ENCODE measurements around the gene PRPF4.

Gene PRPF4

GRCh38 chr9:113298924-113299770 lies 23.7 kb downstream of the PRPF4 start:
- TF ChIP-seq POLR2AphosphoS5 (IDR thresholded peaks at IDR 0.05; ENCODE audit: low read depth, low read length) (no peak), FOXP2 (optimal IDR thresholded peaks at IDR 0.05; ENCODE audit: borderline replicate concordance, extremely low read depth, extremely low read length, insufficient read depth) (no peak), SIN3A (IDR thresholded peaks at IDR 0.05; ENCODE audit: borderline replicate concordance, insufficient read depth, low read length) (no peak), TAF1 (IDR thresholded peaks at IDR 0.05; ENCODE audit: borderline replicate concordance, insufficient read depth, low read length) (no peak)
- TF ChIP-seq, protein P1, sequence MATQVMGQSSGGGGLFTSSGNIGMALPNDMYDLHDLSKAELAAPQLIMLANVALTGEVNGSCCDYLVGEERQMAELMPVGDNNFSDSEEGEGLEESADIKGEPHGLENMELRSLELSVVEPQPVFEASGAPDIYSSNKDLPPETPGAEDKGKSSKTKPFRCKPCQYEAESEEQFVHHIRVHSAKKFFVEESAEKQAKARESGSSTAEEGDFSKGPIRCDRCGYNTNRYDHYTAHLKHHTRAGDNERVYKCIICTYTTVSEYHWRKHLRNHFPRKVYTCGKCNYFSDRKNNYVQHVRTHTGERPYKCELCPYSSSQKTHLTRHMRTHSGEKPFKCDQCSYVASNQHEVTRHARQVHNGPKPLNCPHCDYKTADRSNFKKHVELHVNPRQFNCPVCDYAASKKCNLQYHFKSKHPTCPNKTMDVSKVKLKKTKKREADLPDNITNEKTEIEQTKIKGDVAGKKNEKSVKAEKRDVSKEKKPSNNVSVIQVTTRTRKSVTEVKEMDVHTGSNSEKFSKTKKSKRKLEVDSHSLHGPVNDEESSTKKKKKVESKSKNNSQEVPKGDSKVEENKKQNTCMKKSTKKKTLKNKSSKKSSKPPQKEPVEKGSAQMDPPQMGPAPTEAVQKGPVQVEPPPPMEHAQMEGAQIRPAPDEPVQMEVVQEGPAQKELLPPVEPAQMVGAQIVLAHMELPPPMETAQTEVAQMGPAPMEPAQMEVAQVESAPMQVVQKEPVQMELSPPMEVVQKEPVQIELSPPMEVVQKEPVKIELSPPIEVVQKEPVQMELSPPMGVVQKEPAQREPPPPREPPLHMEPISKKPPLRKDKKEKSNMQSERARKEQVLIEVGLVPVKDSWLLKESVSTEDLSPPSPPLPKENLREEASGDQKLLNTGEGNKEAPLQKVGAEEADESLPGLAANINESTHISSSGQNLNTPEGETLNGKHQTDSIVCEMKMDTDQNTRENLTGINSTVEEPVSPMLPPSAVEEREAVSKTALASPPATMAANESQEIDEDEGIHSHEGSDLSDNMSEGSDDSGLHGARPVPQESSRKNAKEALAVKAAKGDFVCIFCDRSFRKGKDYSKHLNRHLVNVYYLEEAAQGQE (IDR thresholded peaks at IDR 0.05; ENCODE audit: insufficient read depth in 1 of 2, low read depth in 2 of 2, low read length in 2 of 2): no peak

- TF ChIP-seq SIN3A (IDR thresholded peaks at IDR 0.05; ENCODE audit: borderline replicate concordance, insufficient read depth, low read length) (no peak), FOXP2 (optimal IDR thresholded peaks at IDR 0.05; ENCODE audit: borderline replicate concordance, extremely low read depth, extremely low read length, insufficient read depth) (no peak), POLR2AphosphoS5 (IDR thresholded peaks at IDR 0.05; ENCODE audit: low read depth, low read length) (no peak), TAF1 (IDR thresholded peaks at IDR 0.05; ENCODE audit: borderline replicate concordance, insufficient read depth, low read length) (no peak)
Measured at GRCh38 chr9:113299800-113300292, 24.4 kb downstream of the PRPF4 start.

DNA sequence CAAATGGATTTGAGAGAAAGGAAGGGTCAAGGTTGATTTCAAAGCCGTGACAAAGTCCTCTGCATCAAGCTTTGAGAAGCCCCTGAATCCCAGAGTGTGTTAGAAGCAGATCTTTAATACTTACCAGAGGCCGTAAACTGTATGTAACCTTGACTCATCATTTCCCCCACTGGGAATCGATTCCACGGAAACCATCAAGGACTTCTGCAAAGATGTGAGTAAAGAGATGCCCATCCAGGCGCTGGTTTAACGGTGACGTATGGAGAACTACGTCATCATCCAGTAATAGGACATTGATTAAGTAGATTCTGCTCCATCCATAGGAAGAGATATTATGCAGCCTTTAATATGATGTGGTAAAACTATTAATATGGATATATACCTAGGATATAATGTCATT lies 26.1 kb downstream of the PRPF4 start:
- TF ChIP-seq, protein P1 (IDR thresholded peaks at IDR 0.05; ENCODE audit: insufficient read depth in 1 of 2, low read depth in 2 of 2, low read length in 2 of 2): no peak
- TF ChIP-seq FOXP2 (optimal IDR thresholded peaks at IDR 0.05; ENCODE audit: borderline replicate concordance, extremely low read depth, extremely low read length, insufficient read depth) (no peak), SIN3A (IDR thresholded peaks at IDR 0.05; ENCODE audit: borderline replicate concordance, insufficient read depth, low read length) (no peak), POLR2AphosphoS5 (IDR thresholded peaks at IDR 0.05; ENCODE audit: low read depth, low read length) (no peak), TAF1 (IDR thresholded peaks at IDR 0.05; ENCODE audit: borderline replicate concordance, insufficient read depth, low read length) (no peak)

DNA sequence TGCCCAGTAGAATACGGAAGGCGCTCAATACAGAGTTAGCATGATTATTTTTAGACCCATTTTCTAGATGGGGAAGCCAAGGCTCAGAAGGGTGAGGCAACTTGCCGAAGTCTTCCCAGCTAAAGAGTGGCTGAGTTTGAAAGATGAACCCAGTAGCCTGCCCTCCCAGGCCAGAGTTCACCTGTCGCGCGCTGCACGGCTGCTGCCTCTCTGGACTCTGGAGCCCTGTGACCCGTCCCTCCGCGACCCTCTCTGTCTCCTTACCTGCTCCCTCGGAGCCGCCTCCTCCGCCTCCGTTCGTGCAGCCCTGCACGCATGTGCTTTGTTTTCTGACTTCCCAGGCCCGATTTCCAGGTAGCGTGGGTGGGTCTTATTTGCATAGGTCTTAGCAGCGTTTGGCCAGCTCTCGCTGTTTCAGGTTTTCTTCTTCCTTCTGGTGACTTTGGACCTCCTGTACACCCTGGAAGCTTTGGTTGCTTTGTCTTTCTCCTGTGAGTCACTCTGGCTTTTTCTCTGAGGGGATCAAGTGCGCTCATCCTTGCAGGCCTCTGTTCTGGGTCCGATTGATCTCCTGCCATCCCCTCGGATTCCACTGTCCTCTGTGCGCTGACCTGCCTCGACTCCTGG lies 27.4 kb downstream of the PRPF4 start, which contains the start of gene RNF183:
Gene RNF183 (minus strand): TSS at position 585 of the 627 bp plus-strand sequence. CDS start 5,192 bp downstream, outside the sequence.
- TF ChIP-seq POLR2AphosphoS5 (IDR thresholded peaks at IDR 0.05; ENCODE audit: low read depth, low read length) (no peak), TAF1 (IDR thresholded peaks at IDR 0.05; ENCODE audit: borderline replicate concordance, insufficient read depth, low read length) (no peak), SIN3A (IDR thresholded peaks at IDR 0.05; ENCODE audit: borderline replicate concordance, insufficient read depth, low read length) (no peak), FOXP2 (optimal IDR thresholded peaks at IDR 0.05; ENCODE audit: borderline replicate concordance, extremely low read depth, extremely low read length, insufficient read depth) (no peak)
- TF ChIP-seq, protein P1 (IDR thresholded peaks at IDR 0.05; ENCODE audit: insufficient read depth in 1 of 2, low read depth in 2 of 2, low read length in 2 of 2): no peak

DNA sequence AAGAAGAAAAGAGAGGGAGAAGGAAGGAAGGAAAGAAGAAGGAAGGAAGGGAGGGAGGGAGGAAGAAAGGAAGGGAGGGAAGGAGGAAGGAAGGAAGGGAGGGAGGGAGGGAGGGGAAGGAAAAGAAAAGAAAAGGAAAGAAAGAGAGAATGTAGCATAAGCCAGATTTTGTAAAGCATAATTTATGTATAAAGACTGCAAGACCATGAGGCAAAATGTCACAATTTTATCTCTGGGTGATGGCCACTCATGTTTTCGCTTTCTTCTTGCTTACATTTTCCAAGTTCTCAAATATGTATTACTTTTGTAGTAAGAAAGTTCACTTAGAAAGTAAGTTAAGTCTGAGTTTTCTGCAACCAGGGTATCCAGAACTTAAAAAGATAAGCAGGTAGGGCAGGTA lies 31.1 kb downstream of the PRPF4 start:
- TF ChIP-seq SIN3A (IDR thresholded peaks at IDR 0.05; ENCODE audit: borderline replicate concordance, insufficient read depth, low read length) (no peak), FOXP2 (optimal IDR thresholded peaks at IDR 0.05; ENCODE audit: borderline replicate concordance, extremely low read depth, extremely low read length, insufficient read depth) (no peak), POLR2AphosphoS5 (IDR thresholded peaks at IDR 0.05; ENCODE audit: low read depth, low read length) (no peak), TAF1 (IDR thresholded peaks at IDR 0.05; ENCODE audit: borderline replicate concordance, insufficient read depth, low read length) (no peak)
- TF ChIP-seq, protein P1 (IDR thresholded peaks at IDR 0.05; ENCODE audit: insufficient read depth in 1 of 2, low read depth in 2 of 2, low read length in 2 of 2): no peak
